Measurements from ENCODE around the gene FMN1.
A peak's percentile ranks its signal among the peaks of the same experiment; 100 is the strongest.

The FMN1 gene

GRCh38 chr15:32717426-32718226 lies 476.9 kb downstream of the FMN1 start, which contains the start of gene GREM1:
GREM1 (plus strand) TSS chr15:32718004; CDS start chr15:32730691, 12,687 bp downstream.
- DNase-seq (ENCODE audit: insufficient read length, low spot score): peak; percentile 27
- no peak for FAIRE-seq

DNA sequence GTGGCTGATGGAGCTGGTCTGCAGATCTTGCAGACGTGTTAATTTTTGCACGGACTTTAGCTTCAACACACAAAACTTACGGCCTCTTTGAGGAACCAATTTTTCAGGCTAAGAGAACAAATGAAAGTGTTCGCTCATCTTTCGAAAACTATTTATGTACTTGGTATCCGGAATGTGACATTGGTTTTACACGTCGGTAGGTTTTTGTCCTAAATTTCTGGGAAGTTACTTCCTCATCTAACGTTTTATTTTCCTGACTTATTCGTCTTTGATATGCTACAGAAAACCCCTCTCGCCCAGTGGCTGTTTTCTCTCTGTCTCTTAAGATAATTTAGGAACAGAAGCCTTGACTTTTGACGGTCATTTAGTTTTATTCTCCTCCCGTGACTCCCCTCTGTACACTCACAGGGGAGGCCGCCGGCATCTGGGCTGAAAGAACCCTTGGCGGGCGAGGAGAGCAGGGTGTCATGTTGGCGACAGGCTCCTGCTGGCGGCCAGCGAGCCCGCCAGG lies 477.5 kb downstream of the FMN1 start:
- DNase-seq (ENCODE audit: insufficient read length, low spot score): peak; percentile 11
- no peak for FAIRE-seq

GRCh38 chr15:32716216-32716914 lies 478.1 kb downstream of the FMN1 start:
- FAIRE-seq (no peak), DNase-seq (ENCODE audit: insufficient read length, low spot score) (no peak)
